Osteocyte (in vitro differentiated cells): ENCODE measurements around the gene TGM4. TPM values are rescaled to one million over a fixed set of nuclear protein-coding genes. Genes with fewer than 3 reads are reported as not detected.
A peak's percentile ranks its signal among the peaks of the same experiment; 100 is the strongest.

Experiments used
- DNase-seq: peaks from one replicate; pipeline ENCODE4 v3.0.0; 2021; ENCODE audit warnings: mixed read lengths; ENCODE audit not compliant: unreplicated experiment; ENCODE audit errors: extremely low spot score
- H3K27ac Mint-ChIP-seq: one replicate; pipeline ENCODE4 v1.8.0; 2021; ENCODE audit warnings: mild to moderate bottlenecking, mixed read lengths; ENCODE audit not compliant: unreplicated experiment
- H3K27me3 Mint-ChIP-seq: one replicate; pipeline ENCODE4 v1.8.0; 2021; ENCODE audit warnings: mixed read lengths; ENCODE audit not compliant: unreplicated experiment
- H3K36me3 Mint-ChIP-seq: one replicate; pipeline ENCODE4 v1.8.0; 2021; ENCODE audit warnings: mixed read lengths; ENCODE audit not compliant: unreplicated experiment
- H3K4me1 Mint-ChIP-seq: one replicate; pipeline ENCODE4 v1.8.0; 2021; ENCODE audit warnings: mixed read lengths; ENCODE audit not compliant: unreplicated experiment
- H3K4me3 Mint-ChIP-seq: one replicate; pipeline ENCODE4 v1.8.0; 2021; ENCODE audit warnings: mild to moderate bottlenecking, moderate library complexity, mixed read lengths; ENCODE audit not compliant: unreplicated experiment
- H3K9me3 Mint-ChIP-seq: one replicate; pipeline ENCODE4 v1.8.0; 2021; ENCODE audit warnings: mixed read lengths; ENCODE audit not compliant: unreplicated experiment
- total RNA-seq: library from RNA; stranded (reverse); gene quantifications from 2 replicates; pipeline ENCODE4 v1.2.1, GENCODE V29; 2021
- TF ChIP-seq, protein P1 (sequence below): fragments of 200-600 bp; sonication (generic); IDR thresholded peaks from 2 replicates; pipeline ENCODE4 v1.5.0; 2021; ENCODE audit warnings: antibody characterized with exemption, mild to moderate bottlenecking, moderate library complexity

TGM4 gene
- total RNA-seq, 1 donor from 2014 or later: not detected

DNA sequence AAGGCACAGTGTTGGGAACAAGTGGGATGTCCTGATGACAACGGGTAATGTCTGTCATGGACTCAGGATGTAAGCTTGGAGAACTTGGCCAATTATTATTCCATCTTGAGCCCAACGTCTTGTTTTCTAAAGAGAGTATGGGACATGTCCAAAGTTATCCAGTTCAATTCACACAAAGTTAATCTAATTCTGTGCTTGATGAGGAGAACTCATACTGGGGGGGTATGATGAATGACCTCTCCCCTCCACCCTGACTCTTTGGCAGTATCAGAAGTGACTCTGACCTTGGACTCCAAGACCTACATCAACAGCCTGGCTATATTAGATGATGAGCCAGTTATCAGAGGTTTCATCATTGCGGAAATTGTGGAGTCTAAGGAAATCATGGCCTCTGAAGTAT is 36.3 kb downstream of the TGM4 start:
- no peak overlapping the region for H3K4me3 Mint-ChIP-seq
- H3K27me3 Mint-ChIP-seq: no peaks in the 10 kb centered on the region
- TF ChIP-seq, protein P1, sequence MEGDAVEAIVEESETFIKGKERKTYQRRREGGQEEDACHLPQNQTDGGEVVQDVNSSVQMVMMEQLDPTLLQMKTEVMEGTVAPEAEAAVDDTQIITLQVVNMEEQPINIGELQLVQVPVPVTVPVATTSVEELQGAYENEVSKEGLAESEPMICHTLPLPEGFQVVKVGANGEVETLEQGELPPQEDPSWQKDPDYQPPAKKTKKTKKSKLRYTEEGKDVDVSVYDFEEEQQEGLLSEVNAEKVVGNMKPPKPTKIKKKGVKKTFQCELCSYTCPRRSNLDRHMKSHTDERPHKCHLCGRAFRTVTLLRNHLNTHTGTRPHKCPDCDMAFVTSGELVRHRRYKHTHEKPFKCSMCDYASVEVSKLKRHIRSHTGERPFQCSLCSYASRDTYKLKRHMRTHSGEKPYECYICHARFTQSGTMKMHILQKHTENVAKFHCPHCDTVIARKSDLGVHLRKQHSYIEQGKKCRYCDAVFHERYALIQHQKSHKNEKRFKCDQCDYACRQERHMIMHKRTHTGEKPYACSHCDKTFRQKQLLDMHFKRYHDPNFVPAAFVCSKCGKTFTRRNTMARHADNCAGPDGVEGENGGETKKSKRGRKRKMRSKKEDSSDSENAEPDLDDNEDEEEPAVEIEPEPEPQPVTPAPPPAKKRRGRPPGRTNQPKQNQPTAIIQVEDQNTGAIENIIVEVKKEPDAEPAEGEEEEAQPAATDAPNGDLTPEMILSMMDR: no peak
- no peak overlapping the region for H3K27ac Mint-ChIP-seq
- H3K4me1 Mint-ChIP-seq: peaks cover 10% of the 10 kb centered on the region
- peaks cover 2% of the 10 kb centered on the region for H3K36me3 Mint-ChIP-seq
- H3K9me3 Mint-ChIP-seq: peaks cover 11% of the 10 kb centered on the region
- DNase-seq: no peak

DNA sequence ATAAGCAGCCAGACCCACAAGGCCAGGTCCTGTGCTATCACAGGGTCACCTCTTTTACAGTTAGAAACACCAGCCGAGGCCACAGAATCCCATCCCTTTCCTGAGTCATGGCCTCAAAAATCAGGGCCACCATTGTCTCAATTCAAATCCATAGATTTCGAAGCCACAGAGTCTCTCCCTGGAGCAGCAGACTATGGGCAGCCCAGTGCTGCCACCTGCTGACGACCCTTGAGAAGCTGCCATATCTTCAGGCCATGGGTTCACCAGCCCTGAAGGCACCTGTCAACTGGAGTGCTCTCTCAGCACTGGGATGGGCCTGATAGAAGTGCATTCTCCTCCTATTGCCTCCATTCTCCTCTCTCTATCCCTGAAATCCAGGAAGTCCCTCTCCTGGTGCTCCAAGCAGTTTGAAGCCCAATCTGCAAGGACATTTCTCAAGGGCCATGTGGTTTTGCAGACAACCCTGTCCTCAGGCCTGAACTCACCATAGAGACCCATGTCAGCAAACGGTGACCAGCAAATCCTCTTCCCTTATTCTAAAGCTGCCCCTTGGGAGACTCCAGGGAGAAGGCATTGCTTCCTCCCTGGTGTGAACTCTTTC is 39.6 kb downstream of the TGM4 start:
- no peaks in the 10 kb centered on the region for H3K27me3 Mint-ChIP-seq
- H3K9me3 Mint-ChIP-seq: peaks cover 11% of the 10 kb centered on the region
- H3K4me1 Mint-ChIP-seq: peaks cover 6% of the 10 kb centered on the region
- no peak for DNase-seq
- H3K27ac Mint-ChIP-seq: no peak overlapping the region
- TF ChIP-seq, protein P1: peak; percentile 84
- peaks cover 11% of the 10 kb centered on the region for H3K36me3 Mint-ChIP-seq
- H3K4me3 Mint-ChIP-seq: no peak overlapping the region

DNA sequence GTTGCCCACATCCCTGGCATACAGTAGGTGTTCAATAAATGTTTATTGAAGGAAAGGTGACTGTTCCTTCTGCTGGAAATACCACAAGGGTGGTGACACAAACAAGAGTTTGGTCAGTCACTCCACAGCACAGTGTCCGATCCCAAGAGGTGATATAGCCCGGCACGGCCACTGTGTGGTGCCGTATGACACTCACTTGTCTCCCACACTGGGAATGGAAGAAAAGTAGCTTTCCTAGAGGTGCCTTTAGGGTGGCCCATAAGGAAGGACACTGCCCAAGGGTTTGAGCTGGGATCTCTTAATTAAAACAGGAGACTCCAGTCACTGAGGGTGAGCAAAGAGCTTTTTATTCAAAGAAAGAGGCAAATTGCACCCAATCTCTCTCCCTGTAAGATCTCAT is 40.5 kb downstream of the TGM4 start:
- H3K27ac Mint-ChIP-seq: no peak overlapping the region
- H3K4me3 Mint-ChIP-seq: no peak overlapping the region
- peaks cover 11% of the 10 kb centered on the region for H3K9me3 Mint-ChIP-seq
- no peak for DNase-seq
- H3K4me1 Mint-ChIP-seq: peaks cover 7% of the 10 kb centered on the region
- TF ChIP-seq, protein P1: peak; percentile 48
- no peaks in the 10 kb centered on the region for H3K27me3 Mint-ChIP-seq
- peaks cover 12% of the 10 kb centered on the region for H3K36me3 Mint-ChIP-seq

DNA sequence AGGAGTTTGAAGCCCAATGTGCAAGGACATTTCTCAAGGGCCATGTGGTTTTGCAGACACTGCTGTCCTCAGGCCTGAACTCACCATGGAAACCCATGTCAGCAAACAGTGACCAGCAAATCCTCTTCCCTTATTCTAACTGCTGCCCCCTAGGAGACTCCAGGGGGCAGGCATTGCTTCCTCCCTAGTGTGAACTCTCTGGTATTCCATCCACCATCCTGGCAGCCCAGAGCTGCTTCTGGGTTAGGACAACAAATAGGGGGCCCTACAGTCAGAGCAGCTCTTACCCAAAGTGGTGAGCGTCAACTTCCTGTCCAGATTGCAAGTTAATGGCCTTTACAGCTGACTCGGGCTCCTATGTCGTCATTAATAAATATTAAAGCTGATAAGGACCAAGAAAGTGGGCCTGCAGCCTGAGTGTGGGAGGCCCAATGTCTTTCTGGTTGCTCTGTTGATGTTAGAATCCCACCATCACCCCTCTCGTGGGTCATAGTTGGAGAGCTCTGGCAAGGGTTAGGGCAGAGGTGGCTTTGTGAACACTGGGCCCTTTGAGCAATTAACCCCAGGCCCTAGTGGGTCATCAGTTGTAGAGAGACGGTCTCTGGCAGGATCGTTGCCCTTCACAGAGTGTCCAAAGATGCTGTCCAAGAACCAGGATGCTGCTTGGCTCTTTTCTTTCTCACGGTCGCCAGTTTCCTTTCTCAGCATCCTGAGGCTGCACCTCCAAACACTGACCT is 41.5 kb downstream of the TGM4 start:
- Mint-ChIP-seq H3K27me3 (no peaks in the 10 kb centered on the region), H3K4me3 (no peak overlapping the region), H3K27ac (no peak overlapping the region), H3K4me1 (peaks cover 11% of the 10 kb centered on the region), H3K9me3 (peaks cover 8% of the 10 kb centered on the region), H3K36me3 (peaks cover 14% of the 10 kb centered on the region)
- TF ChIP-seq, protein P1: no peak
- no peak for DNase-seq

DNA sequence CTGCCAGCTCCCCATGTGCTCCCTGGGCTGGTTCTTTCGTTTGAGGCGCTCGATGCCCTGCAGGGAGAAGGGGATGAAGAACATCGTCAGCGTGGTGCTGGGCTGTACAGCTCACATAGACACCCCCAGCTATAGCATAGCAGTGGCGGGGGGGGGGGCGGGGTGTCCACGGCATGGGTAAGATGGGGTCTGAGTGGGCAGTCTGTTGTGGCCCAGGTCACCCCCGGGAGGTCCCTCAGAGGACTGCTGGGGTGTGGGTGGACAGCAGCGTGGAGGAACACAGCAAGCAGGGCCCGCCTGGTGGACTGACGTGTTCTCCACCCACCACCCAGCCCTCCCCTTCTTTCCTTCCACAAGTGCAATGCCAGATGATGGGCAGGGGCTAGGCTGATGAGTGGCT is 43.7 kb downstream of the TGM4 start:
- Mint-ChIP-seq H3K36me3 (peaks cover 29% of the 10 kb centered on the region), H3K4me1 (peaks cover 11% of the 10 kb centered on the region), H3K9me3 (no peaks in the 10 kb centered on the region), H3K4me3 (no peak overlapping the region), H3K27ac (no peak overlapping the region), H3K27me3 (no peaks in the 10 kb centered on the region)
- TF ChIP-seq, protein P1: no peak
- DNase-seq: no peak
